Medulla oblongata (tissue), 1 donor: ENCODE results near the gene TEC.
"Not testable (repeated sequence)": the region's sequence is repeated elsewhere in the genome, so short reads cannot be mapped to it uniquely, and the experiment has no call there.

Source experiments
- DNase-seq: peaks from one replicate; pipeline ENCODE4 v3.0.0-alpha.2; 2015; ENCODE audit errors: extremely low spot score

Gene TEC

GRCh38 chr4:48195853-48196252 is 73.8 kb downstream of the TEC start:
- no peak for DNase-seq

DNA sequence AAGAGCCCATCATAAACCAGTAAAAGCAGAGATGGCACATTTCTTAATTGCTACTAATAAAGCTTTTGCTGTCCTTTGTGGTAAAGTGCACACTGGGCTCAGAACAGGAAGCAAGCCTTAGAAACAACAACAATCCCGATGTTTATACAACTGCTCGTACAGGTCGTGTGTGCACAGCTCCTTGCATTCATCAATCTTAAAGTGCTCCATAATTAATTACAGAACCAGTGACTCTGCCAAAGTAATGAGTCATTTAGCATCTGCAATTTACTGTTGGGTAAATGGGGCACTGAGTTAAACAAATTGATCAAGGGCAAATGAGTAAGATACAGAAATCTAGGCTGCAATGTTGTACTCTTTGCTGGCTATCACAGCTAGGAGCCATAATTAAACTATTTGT is 74.3 kb downstream of the TEC start:
- DNase-seq, result no peak

GRCh38 chr4:48194971-48195370 is 74.7 kb downstream of the TEC start:
- no peak for DNase-seq

- DNase-seq, result no peak
Observed at GRCh38 chr4:48193921-48194468, 75.6 kb downstream of the TEC start.

GRCh38 chr4:48193096-48193836 is 76.4 kb downstream of the TEC start:
- DNase-seq, result no peak

- DNase-seq, result no peak
Observed at GRCh38 chr4:48191758-48192157, 77.9 kb downstream of the TEC start.

DNA sequence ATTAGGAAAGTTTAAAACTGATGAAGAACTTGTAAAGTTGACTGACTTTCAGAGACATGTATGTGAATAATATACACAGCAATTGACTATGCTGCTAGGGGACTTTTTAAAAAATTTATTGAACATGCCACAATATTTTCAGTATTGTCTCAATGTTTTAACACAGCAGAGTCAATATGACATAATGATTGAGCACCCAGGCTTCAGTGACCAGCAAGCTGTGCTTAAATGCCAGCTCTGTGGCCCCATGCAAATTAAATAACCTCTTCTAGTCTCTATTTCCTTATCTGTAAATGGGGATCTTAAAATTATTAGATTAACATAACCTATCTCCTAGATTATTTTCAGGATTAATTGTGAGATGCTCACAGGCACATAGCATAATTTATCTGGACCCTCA is 78.8 kb downstream of the TEC start:
- no peak for DNase-seq

GRCh38 chr4:48189731-48190130 is 79.9 kb downstream of the TEC start:
- DNase-seq, result no peak

- DNase-seq, result no peak
Observed at GRCh38 chr4:48188390-48188789, 81.2 kb downstream of the TEC start.

GRCh38 chr4:48187813-48188212 is 81.8 kb downstream of the TEC start:
- DNase-seq, result no peak

DNA sequence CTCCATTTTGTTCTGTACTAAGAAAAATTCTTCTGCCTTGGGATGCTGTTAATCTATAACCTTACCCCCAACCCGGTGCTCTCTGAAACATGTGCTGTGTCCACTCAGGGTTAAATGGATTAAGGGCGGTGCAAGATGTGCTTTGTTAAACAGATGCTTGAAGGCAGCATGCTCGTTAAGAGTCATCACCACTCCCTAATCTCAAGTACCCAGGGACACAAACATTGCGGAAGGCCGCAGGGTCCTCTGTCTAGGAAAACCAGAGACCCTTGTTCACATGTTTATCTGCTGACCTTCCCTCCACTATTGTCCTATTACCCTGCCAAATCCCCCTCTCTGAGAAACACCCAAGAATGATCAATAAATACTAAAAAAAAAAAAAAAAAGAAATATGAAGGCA is 82.6 kb downstream of the TEC start:
- DNase-seq, result not testable (repeated sequence)

DNA sequence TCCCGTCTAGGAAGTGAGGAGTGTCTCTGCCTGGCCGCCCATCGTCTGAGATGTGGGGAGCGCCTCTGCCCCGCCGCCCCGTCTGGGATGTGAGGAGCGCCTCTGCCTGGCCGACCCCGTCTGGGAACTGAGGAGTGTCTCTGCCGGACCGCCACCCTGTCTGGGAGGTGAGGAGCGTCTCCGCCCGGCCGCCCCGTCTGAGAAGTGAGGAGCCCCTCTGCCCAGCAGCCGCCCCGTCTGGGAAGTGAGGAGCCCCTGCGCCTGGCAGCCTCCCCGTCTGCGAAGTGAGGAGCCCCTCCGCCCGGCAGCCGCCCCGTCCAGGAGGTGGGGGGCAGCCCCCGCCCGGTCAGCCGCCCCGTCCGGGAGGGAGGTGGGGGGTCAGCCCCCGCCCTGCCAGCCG is 83.2 kb downstream of the TEC start:
- not testable (repeated sequence) for DNase-seq

DNA sequence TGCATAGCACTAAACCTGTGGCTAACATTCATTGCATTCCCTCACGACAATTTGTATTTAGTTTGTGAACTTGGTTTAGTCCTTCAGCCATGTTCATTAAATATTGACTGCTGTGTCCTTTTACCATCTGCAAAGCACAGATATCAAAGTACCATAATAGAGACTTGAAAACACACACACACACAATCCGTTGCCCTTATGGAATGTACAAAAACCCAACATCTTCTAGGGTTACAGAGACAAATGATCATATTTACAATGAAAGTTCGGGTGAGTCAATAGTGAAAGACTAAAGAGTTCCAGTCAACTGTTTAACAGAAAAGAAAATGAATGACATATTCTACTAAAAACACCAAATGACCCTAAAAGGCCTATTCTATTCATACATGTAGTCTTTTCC is 84.8 kb downstream of the TEC start:
- no peak for DNase-seq

DNA sequence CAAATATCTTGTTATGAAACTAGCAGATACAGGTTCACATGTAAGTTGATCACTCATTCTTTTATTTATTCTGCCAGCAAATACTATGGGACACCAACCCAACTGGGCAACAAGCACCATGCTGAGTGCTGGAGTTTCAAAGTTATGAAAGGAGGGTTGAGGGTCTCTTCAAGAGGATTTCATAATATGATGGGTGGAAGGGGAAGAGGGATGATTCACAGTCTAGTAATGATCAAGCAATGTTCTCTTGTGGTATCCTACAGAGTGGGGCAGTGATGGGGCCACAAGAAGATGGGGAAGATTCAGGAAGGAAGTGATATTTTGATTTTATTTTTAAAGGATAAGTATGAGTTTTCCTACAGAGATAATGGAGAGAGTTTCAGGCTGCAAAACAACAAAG is 89.4 kb downstream of the TEC start:
- DNase-seq, result no peak

- no peak for DNase-seq
Observed at GRCh38 chr4:48178931-48179330, 90.7 kb downstream of the TEC start.

DNA sequence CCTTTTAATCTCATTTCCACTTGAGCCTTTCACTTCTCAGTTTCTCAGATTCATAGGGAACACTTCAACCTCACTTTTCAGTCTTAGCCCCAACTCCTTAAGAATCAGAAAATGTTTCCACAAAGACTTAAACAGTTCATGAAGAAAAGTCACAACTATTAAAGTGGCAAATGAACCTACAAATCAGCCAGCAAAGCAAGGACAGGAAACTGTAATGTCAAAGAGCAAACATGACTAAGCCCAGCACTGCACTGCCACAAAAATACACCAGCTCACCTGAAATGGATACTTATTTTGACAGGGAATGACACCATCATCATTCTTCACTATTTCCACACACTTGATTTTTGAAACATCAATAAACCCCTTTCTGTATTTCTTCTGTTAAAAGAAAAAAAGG is 93.8 kb downstream of the TEC start:
- DNase-seq, result no peak

DNA sequence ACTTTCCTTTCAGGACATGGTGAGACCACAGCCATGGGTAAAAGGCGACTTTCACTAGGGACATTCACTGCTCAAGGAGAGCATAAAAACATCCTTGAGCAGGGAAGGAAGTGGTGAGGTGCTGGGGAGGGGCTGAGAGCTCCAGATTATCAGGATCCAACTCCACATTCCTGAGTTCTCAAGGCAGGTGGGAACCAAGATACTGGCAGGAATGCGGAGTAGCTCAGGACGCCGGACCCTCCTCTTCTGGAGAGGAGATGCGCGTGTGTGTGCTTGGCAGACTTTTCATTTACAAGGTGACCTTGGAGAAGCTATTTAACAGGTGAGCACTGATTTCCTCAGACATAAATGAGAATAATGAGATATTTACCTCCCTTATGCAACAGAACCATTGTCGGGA is 94.3 kb downstream of the TEC start:
- no peak for DNase-seq

DNA sequence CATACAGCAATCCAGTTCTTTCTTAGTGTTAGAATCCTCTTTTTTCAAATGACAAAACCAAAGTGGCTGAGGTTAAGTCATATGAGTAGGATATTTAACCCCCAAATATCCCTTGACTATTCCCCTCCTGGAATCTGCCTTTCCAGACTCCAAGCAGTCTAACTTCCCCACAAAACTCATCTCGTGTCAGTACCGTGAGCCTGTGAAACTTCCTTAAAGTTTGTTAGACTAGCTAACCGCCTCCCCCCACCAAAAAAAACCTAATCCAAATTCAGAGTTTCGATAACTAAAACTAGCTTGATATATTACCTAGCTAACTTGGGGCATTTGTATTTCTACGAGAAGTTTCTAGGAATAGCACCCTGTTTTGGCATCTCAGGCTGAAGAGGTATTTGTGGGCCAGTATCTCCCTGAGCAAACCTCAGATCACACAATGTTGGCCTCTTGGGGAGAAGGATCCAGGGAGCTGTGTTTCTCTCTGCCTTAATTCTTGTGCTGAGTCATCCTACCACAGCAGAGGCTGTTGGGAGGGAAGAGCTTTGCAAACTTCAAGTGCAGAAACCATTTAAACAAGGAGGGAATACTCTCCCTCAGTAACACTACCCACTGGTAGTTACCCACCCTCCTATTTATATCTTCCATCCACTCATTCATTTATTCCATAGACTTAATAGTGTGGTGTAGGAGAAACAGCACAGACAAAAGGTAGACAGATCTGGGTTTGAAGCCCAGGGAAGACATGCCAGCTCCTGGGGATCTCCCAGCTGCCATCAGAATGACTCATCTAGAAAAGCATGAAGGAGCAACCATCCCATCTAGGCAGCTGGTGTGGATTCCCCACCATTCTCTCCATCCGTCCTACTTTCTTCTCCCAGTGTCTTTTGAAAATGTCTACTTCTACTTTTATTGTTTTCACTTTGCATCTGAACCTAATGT is 96.3 kb downstream of the TEC start:
- peak; percentile 5 for DNase-seq

DNA sequence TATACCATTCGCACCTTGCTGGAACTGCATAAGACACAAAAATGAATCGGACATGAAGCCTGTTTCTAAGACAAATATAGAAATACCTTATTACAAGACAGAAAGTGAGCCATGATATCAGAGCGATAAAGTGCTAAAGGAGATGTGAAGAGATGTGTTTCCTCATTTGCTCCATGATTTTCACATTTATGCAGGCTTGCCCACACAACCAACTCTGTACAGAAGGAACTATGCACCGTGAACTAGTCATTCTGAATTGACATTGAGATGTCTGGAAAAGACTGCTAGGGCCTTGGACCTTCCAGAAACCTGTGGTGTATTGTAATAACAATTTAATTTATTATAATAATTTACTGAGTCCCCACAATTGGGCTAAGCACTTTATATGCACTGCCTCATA is 97.0 kb downstream of the TEC start:
- DNase-seq, result no peak

GRCh38 chr4:48169636-48170035 is 100.0 kb downstream of the TEC start:
- DNase-seq, result no peak

- DNase-seq, result no peak
Observed at GRCh38 chr4:48167538-48168263, 101.9 kb downstream of the TEC start.

- DNase-seq, result not testable (repeated sequence)
Observed at GRCh38 chr4:48164561-48164960, 105.1 kb downstream of the TEC start.
